ENCODE data around the gene GPLD1. TPM values are rescaled to one million over a fixed set of nuclear protein-coding genes. Genes with fewer than 3 reads are reported as not detected.

The GPLD1 gene
- total RNA-seq, 1 donor from 2014 or later = 3.8 TPM

DNA sequence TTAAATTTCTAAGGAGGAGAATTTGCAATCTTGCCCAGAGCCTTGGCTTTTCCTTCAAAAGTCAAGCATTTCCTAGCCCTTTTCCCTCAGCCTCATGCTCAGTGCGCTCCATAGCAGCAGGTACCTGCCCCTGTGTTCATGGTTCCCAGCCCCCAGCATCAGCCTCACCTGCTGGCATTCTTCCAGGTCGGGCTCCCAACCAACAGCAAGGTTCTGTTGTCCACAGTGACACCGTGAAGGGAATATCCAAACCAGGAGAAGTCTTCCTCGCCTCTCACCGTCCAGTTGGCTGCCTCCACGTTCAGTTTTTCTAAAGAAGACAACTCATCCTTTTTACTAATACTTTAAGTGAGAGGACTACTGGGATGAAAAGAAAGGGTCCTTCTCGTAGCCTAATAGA is 42.7 kb downstream of the GPLD1 start:
- TF ChIP-seq CTCF (conservative IDR thresholded peaks at IDR 0.05) = no peak
- Mint-ChIP-seq H3K27me3 (no peaks in the 10 kb centered on the region), H3K4me1 (ENCODE audit: unreplicated experiment) (peaks cover 4% of the 10 kb centered on the region), H3K9me3 (no peaks in the 10 kb centered on the region), H3K36me3 (no peaks in the 10 kb centered on the region), H3K4me3 (no peak overlapping the region), H3K27ac (no peak overlapping the region)
- DNase-seq (ENCODE audit: extremely low spot score, unreplicated experiment) = no peak

- no peaks in the 10 kb centered on the region for H3K36me3 Mint-ChIP-seq
- TF ChIP-seq CTCF (conservative IDR thresholded peaks at IDR 0.05) = no peak
- DNase-seq (ENCODE audit: extremely low spot score, unreplicated experiment) = no peak
Observed at GRCh38 chr6:24445704-24446103, 43.7 kb downstream of the GPLD1 start.

GRCh38 chr6:24444588-24444987 is 44.8 kb downstream of the GPLD1 start:
- no peaks in the 10 kb centered on the region for H3K36me3 Mint-ChIP-seq
- no peaks in the 10 kb centered on the region for H3K27me3 Mint-ChIP-seq
- H3K4me1 Mint-ChIP-seq (ENCODE audit: unreplicated experiment) = peaks cover 4% of the 10 kb centered on the region
- no peak for DNase-seq (ENCODE audit: extremely low spot score, unreplicated experiment)
- H3K4me3 Mint-ChIP-seq = no peak overlapping the region
- no peak overlapping the region for H3K27ac Mint-ChIP-seq
- H3K9me3 Mint-ChIP-seq = no peaks in the 10 kb centered on the region
- TF ChIP-seq CTCF (conservative IDR thresholded peaks at IDR 0.05) = no peak

More at GRCh38 chr6:24445704-24446103, 43.7 kb downstream of the GPLD1 start:
- Mint-ChIP-seq H3K27me3 (no peaks in the 10 kb centered on the region), H3K4me3 (no peak overlapping the region), H3K4me1 (ENCODE audit: unreplicated experiment) (peaks cover 4% of the 10 kb centered on the region), H3K9me3 (no peaks in the 10 kb centered on the region), H3K27ac (no peak overlapping the region)

DNA sequence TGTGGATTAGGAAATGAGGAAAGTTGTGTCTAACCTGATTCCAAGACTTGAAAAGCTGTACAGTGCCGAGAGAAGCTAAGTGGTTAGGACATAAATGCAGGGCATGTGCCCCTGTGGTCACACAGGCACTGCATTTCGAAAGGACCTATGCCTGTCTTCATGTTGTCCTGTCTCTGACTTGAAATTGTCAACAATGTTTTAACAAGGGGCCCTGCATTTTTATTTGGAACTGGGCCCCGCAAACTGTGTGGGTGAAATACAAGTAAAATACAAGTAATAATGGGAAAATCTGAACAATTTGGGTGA is 47.8 kb downstream of the GPLD1 start:
- Mint-ChIP-seq H3K4me3 (no peak overlapping the region), H3K27me3 (no peaks in the 10 kb centered on the region), H3K27ac (no peak overlapping the region), H3K9me3 (no peaks in the 10 kb centered on the region), H3K4me1 (ENCODE audit: unreplicated experiment) (peaks cover 4% of the 10 kb centered on the region), H3K36me3 (no peaks in the 10 kb centered on the region)
- no peak for DNase-seq (ENCODE audit: extremely low spot score, unreplicated experiment)
- TF ChIP-seq CTCF (conservative IDR thresholded peaks at IDR 0.05) = no peak

DNA sequence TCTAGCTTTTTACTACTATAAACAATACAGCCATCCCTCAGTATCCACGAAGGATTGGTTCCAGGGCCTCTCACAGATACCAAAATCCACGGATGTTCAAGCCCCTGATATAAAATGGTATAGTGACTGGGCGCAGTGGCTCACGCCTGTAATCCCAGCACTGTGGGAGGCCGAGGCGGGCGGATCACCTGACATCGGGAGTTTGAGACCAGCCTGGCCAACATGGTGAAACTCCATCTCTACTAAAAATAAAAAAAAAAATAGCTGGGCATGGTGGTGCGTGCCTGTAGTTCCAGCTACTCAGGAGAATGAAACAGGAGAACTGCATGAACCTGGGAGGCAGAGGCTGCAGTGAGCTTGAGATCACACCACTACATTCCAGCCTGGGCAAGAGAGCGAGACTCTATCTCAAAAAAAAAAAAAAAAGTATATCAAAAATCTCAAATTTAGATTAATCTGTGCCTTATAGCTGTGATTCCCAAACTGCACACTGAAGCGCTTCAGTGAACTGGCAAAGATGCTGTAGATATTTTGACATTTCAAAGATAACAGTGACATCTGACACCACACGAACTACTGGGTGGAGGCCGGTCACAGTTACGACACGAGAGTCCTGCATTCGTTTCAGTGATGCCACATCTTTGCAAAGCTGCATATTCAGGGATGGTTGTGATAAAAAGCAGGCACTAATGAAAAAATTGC is 48.3 kb downstream of the GPLD1 start:
- DNase-seq (ENCODE audit: extremely low spot score, unreplicated experiment) = no peak
- H3K27me3 Mint-ChIP-seq = no peaks in the 10 kb centered on the region
- peaks cover 4% of the 10 kb centered on the region for H3K4me1 Mint-ChIP-seq (ENCODE audit: unreplicated experiment)
- H3K9me3 Mint-ChIP-seq = no peaks in the 10 kb centered on the region
- TF ChIP-seq CTCF (conservative IDR thresholded peaks at IDR 0.05) = no peak
- H3K36me3 Mint-ChIP-seq = no peaks in the 10 kb centered on the region
- no peak overlapping the region for H3K27ac Mint-ChIP-seq
- no peak overlapping the region for H3K4me3 Mint-ChIP-seq

Data from type B pancreatic cell (in vitro differentiated cells).